ENCODE data around the gene CHRM4. TPM values are rescaled to one million over a fixed set of nuclear protein-coding genes. Genes with fewer than 3 reads are reported as not detected.

CHRM4 gene
- total RNA-seq, 2 donors from 2014 or later, result 1.8 TPM; not detected in 1

DNA sequence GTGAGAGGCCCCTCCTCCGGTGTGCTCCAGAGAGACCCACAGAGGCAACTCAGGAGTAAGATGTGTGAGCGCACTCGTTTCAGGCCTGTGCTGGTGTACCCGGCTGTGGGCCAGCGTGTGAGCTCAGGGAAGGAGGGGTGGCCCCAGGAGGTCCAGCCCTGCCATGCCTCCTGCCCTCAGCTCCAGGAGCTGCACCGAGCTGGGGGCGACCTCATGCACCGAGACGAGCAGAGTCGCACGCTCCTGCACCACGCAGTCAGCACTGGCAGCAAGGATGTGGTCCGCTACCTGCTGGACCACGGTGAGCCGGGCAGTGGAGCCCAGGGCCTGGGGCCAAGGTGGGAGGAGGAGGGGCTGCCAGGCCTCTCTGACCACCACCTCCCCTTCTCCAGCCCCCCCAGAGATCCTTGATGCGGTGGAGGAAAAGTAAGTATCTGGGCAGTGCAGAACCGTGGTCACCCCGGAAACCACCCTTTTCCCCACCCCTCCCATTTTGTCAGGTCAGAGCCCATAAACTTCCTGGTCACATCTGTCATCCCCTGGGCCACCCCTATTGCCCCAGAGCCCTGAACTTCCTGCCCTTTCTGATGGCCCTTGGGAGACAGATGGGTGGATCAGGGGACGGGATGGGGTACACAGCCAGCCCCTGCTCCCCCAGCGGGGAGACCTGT, 12.6 kb downstream of the CHRM4 start:
- Histone ChIP-seq H3K27me3 (replicated peaks; ENCODE audit: insufficient read depth) (no peaks in the 10 kb centered on the region), H3K27ac (no peak overlapping the region), H3K9me3 (no peaks in the 10 kb centered on the region), H3K4me1 (ENCODE audit: control insufficient read depth in 1 of 2, low read depth in 2 of 2) (peaks cover 9 to 11% of the 10 kb centered on the region in 2 donors), H3K4me3 (no peak overlapping the region), H3K36me3 (peaks cover 27% of the 10 kb centered on the region)
- ATAC-seq (ENCODE audit: insufficient number of reproducible peaks, low FRiP score, low read depth) (no peak), DNase-seq (ENCODE audit: low spot score) (no peak)
- TF ChIP-seq, protein P1, sequence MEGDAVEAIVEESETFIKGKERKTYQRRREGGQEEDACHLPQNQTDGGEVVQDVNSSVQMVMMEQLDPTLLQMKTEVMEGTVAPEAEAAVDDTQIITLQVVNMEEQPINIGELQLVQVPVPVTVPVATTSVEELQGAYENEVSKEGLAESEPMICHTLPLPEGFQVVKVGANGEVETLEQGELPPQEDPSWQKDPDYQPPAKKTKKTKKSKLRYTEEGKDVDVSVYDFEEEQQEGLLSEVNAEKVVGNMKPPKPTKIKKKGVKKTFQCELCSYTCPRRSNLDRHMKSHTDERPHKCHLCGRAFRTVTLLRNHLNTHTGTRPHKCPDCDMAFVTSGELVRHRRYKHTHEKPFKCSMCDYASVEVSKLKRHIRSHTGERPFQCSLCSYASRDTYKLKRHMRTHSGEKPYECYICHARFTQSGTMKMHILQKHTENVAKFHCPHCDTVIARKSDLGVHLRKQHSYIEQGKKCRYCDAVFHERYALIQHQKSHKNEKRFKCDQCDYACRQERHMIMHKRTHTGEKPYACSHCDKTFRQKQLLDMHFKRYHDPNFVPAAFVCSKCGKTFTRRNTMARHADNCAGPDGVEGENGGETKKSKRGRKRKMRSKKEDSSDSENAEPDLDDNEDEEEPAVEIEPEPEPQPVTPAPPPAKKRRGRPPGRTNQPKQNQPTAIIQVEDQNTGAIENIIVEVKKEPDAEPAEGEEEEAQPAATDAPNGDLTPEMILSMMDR (IDR thresholded peaks at IDR 0.05), result no peak

DNA sequence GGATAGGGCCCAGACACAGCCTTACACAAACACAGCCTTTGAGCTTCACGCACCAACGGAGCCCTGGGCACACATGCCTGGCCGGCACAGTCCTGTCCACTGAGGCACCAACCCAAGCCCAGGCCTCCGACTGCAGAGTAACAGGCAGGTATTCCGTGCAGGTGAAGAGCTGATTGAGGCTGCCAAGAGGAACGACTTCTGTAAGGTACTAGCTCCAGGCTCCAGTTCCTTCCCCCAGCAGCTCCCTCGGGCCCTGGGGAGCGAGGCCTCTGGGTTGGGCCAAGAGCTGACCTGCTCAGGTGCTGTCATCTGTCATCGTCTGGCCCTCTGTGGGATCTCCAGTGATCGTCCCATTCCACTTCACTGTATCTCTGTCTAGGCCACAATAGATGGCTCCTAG, 13.3 kb downstream of the CHRM4 start:
- Histone ChIP-seq H3K36me3 (peaks cover 27% of the 10 kb centered on the region), H3K27ac (no peak overlapping the region), H3K27me3 (replicated peaks; ENCODE audit: insufficient read depth) (no peaks in the 10 kb centered on the region), H3K9me3 (no peaks in the 10 kb centered on the region), H3K4me3 (no peak overlapping the region), H3K4me1 (ENCODE audit: control insufficient read depth in 1 of 2, low read depth in 2 of 2) (peaks cover 9 to 11% of the 10 kb centered on the region in 2 donors)
- TF ChIP-seq, protein P1 (IDR thresholded peaks at IDR 0.05), result no peak
- no peak for DNase-seq (ENCODE audit: low spot score)
- no peak for ATAC-seq (ENCODE audit: insufficient number of reproducible peaks, low FRiP score, low read depth)

DNA sequence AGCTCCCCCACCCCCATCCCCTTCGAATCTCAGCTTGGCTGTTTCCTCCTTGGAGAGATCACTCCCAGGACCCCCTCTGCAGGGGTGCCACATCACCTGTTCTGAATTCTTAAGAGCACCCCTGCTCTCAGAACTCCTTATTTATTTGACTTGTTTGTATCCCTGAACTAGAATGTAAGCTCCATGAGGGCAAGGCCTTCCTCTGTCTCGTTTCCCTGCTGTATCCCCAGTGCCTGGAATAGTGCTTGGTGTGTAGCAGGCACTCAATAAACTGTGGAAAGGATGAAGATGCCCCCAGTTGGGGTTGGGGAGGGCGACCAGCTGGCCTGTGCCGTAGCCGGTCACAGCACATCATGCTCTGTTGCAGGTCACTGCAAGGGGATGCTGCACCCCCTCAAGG, 13.7 kb downstream of the CHRM4 start:
- Histone ChIP-seq H3K9me3 (no peaks in the 10 kb centered on the region), H3K4me3 (no peak overlapping the region), H3K27me3 (replicated peaks; ENCODE audit: insufficient read depth) (no peaks in the 10 kb centered on the region), H3K4me1 (ENCODE audit: control insufficient read depth in 1 of 2, low read depth in 2 of 2) (peaks cover 9 to 11% of the 10 kb centered on the region in 2 donors), H3K36me3 (peaks cover 27% of the 10 kb centered on the region), H3K27ac (no peak overlapping the region)
- ATAC-seq (ENCODE audit: insufficient number of reproducible peaks, low FRiP score, low read depth) (no peak), DNase-seq (ENCODE audit: low spot score) (no peak)
- TF ChIP-seq, protein P1 (IDR thresholded peaks at IDR 0.05), result no peak

DNA sequence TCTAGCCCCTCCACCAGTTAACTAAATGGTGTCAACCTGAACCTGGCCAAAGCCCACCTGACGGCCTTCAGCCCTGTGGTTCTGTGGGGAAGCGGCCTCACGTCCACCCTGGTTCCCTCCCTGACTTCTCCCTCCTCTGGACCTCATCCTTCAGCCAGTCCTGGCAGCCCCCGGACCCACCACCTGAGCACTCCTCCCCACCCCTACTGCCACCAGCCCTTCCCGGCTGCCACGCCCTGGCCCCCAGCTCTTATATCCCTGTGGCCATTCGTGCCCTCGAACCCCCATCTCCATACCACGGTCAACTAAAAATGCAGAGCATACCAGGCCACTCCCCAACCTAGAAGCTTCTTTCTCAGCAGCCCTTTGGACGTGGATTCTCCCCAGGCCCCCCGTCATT, 14.3 kb downstream of the CHRM4 start:
- TF ChIP-seq, protein P1 (IDR thresholded peaks at IDR 0.05), result no peak
- peaks cover 30% of the 10 kb centered on the region for H3K36me3 ChIP-seq
- H3K9me3 ChIP-seq, result no peaks in the 10 kb centered on the region
- ATAC-seq (ENCODE audit: insufficient number of reproducible peaks, low FRiP score, low read depth) (no peak), DNase-seq (ENCODE audit: low spot score) (no peak)
- H3K27ac ChIP-seq, result no peak overlapping the region
- H3K27me3 ChIP-seq (replicated peaks; ENCODE audit: insufficient read depth), result no peaks in the 10 kb centered on the region
- no peak overlapping the region for H3K4me3 ChIP-seq
- H3K4me1 ChIP-seq (ENCODE audit: control insufficient read depth in 1 of 2, low read depth in 2 of 2), result peaks cover 6% of the 10 kb centered on the region in 2 donors

DNA sequence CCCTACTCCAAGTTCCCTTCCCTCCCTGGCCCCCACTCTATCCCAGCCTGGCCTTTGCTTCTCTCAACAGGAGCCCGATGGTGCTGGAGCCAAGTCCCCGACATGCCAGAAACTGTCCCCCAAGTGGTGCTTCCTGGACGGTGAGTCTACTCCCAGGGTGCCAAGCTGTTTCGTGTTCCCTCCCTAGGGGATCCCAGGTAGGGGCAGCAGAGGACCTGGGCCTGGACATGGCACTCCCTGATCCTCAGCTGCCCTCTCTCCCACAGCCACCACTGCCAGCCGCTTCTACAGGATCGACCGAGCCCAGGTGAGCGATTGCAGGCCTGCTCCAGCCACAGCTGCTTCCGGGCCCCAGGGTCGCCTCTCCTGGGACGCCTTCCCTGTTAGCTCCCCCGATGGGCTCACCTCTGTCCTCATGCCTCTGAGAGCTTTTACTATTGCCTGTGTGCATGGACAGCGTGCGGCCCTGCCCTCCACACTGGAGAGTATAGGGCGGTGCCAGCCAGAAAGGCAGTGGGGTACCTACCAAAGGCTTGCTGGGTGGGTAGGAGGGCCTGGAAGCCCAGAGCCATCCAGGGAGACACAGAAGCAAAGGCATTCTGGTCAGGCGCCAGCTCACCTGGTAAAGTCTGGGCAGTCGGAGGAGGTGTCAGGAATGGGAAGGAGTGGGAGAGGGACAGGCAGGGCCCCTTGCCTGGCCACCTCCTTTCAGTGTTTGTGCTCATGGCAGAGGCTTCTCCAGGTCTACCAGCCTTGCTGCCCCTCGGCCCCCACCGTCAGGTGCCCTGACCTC, 15.1 kb downstream of the CHRM4 start:
- no peaks in the 10 kb centered on the region for H3K27me3 ChIP-seq (replicated peaks; ENCODE audit: insufficient read depth)
- ATAC-seq (ENCODE audit: insufficient number of reproducible peaks, low FRiP score, low read depth) (no peak), DNase-seq (ENCODE audit: low spot score) (no peak)
- TF ChIP-seq, protein P1 (IDR thresholded peaks at IDR 0.05), result no peak
- peaks cover 35% of the 10 kb centered on the region for H3K36me3 ChIP-seq
- H3K9me3 ChIP-seq, result no peaks in the 10 kb centered on the region
- no peak overlapping the region for H3K27ac ChIP-seq
- no peak overlapping the region for H3K4me3 ChIP-seq
- no peaks in the 10 kb centered on the region for H3K4me1 ChIP-seq (ENCODE audit: control insufficient read depth in 1 of 2, low read depth in 2 of 2)

Measured in thoracic aorta (tissue), 2 donors.